DMS114 treated with DMSO at 0.1 percent for 48 hours (cell line): ENCODE data around the gene KRT9.

Source experiments
- DNase-seq: peaks from one replicate; lab custom pipeline; 2025; ENCODE audit not compliant: unreplicated experiment; lab: John Stamatoyannopoulos, UW

The KRT9 gene

DNA sequence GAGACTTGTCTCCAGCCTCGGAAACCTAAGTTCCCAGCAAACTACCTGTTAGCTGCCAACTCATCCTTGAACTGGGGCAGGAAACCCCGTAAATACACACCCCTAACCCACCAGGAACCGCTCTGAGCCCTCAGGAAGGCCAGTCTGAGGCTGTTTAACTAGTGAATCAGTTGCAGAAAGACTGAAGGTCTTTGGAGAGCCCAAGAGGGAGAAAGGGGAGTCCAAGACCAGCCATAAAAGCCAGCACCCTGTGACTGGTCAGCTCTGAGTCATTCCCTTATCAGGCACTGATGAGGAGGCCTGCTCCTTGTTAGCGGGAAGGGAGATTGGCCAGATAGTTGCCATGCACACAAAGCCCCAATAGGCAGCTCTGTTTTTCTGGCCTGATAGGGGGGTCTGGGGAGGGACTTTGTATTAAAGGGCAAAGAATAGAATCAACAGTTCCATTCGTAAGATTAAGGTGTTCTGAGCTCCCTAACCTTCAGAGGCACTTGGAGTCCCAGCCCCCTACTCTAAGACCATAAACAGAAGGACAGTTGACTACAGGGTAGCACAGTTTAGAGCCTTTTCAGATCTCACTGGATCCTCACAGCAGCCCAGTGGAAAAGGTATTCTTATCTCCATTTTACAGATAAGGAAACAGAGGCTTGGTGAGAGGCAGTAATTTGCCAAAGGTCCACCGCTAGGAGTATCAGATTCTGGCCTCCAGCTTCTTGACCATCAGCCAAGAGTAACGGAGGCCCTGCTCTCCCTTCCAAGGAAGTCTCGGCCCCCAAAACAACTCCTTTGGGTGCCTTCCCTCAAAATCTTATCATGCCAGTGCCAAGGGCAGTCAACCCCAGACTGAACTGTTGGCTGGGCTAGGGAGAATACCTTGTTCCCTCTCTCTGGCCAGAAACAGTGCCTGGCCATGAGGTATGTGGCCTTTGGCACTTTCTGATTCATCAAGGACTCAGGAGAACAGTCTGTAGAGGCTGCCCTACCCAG lies 41.5 kb downstream of the KRT9 start:
- DNase-seq = no peak

DNA sequence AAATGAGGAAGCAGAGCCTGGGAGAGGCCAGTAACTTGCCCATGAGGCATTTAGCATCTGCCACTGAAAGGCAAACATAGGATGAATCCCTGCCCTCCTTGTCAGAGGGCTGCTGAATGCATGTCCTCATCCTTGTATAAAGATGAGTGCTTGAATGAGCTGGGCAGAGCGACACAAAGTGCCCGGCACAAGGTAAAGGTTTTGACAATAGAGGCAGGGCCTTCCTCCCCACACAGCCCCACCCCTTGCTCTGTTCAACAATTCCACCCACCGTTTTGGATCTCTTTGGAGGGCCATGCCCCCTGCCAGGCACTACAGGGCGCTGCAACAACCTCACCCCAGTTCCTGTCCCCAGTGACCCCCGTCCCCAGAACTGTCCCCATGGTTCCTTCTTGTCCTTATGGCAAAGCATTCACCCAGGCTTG lies 42.4 kb downstream of the KRT9 start:
- no peak for DNase-seq

DNA sequence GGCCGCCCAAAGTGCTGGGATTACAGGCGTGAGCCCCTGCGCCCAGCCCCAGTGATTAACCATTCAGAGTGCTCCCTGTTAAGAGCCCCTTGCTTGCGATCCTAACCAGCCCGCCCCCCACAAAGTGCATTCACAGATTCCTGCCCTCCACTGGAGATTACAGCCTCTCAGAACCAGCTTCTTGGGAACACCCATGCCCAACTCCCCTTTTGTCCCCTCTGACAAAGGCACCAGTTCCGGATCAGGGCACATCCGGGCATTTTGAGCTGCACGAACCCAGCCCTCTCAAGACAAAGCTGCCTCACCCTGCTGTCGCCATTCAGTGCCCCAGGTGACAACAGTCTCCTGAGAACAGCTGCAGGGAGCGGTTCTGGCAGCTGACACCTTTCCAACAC lies 42.9 kb downstream of the KRT9 start:
- DNase-seq = no peak

DNA sequence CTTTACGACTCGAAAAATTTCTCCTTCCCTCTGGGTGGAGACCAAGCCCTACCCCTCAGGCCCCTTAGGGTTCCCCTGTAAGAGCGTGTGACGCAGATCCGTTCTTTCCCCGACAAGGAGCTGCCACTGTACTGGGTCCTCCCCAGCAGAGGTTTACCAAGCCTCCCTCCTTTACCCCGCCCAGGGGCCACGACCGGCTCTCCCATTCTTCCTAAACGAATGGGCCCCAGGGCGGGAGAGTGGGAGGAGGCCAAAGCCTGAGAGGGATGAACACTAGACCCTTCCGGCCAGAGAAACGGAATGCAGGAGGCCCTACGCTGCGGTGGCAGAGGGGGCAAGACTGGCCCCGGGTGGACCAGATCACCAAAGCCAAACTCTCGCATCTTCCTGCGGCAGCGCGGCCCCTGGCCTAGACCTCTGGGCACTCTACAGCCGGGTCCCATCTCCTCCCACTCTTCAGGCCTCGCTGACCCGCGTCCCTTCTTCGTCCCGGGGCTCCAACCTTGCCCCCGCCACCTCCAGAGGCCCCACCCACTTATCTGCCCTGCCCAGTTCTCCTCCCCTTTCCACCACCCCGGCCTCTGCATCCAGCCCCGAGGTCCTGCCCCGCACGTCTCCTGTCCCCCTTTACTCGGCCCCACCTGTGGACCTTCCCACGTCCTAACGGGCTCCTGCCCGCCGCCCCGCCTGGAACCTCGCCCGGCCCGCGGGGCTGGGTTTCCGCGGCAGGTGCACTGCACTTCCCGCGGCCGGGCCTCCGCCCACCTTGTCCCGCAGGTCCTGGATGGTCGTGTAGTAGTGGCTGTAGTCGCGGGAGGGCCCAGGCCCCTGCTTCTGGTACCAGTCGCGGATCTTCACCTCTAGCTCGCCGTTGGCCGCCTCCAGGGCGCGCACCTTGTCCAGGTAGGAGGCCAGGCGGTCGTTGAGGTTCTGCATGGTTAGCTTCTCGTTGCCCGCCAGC lies 44.5 kb downstream of the KRT9 start:
- no peak for DNase-seq

DNA sequence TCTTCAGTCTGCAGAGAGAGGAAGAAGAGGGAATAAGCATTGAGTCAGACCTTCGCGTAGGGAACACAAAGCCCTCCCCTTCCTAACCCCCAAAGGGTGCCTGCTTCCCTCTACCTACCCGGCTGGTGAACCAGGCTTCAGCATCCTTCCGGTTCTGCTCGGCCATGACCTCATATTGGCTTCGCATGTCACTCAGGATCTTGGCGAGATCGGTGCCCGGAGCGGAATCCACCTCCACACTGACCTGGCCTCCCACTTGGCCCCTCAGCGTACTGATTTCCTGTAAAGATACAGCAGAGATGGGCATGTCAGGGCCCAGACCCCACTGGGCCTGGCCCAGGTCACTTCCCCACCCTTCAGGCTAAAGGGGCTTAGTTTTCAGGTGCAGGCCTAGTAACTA lies 47.6 kb downstream of the KRT9 start:
- DNase-seq = no peak

DNA sequence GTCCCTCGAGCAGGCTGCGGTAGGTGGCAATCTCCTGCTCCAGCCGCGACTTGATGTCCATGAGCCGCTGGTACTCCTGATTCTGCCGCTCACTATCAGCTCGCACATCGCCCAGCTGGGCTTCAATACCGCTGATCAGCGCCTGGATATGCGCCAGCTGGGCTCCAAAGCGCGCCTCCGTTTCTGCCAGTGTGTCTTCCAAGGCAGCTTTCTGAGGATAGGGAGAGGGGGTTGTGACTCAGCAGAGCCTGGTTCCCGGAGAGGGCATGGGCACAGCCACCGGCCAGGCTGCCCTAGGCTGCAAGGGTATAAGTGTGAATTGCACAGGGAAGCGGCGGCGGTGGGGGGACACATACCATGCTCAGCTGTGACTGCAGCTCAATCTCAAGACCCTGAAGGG lies 48.1 kb downstream of the KRT9 start:
- DNase-seq = no peak

DNA sequence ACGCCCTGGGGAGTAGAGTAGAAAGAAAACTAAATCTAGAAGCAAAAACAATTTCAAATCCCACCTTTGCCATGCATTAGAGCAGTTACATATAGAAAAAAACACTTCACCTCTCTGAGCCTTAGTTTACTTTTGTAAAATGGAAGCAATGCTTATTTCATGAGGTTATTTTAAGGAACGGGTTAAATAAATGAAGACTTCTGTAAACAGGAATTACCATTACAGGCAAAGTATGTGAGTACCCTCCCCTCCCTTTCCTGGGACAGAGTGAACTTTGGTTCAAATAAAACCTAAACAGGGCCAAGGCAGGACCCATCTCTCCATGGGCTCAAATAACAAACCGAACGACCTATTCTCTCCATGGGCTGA lies 48.6 kb downstream of the KRT9 start:
- no peak for DNase-seq

DNA sequence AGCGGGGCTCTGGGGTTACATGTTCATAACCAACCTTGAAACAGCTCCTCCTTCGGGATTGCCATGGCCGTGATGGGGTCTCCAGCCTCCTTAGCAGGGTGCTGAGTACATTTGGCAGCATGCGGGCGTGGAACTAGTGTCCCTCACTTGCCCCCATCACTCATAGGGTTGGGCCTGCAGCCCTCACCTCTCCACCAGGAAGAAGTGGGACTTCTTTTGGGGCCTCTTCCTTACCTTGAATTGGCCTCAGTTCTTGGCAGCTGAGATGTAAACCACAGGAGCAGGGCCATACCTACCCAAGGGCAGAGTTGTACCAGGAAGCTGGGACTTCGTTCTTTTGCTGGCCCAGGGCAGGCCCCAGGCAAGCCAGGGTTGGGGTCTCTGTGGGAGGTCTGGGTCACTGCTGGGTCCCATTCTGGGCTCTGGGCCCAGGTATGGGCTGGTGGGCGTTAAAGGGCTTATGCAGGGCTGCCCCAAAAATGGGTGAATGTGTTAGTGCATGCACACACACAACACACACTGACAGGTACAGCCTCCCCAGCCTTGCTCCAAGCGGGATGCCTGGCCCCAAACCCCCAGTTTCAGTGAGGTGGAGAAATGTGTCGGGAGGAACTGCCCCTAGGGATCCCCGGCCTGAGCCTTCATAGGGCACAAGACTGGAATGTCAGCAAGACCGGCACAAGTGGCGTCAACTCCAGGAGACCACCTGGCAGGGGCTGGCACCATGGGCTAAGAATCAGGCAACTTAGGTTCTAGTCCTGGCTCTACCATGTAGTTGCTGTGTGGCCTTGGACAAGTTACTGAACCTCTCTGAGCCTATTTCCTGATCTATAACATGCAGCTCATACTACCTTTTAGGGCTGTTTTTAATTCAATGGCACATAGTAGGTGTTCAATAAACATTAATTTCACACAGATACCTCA lies 49.3 kb downstream of the KRT9 start:
- no peak for DNase-seq

DNA sequence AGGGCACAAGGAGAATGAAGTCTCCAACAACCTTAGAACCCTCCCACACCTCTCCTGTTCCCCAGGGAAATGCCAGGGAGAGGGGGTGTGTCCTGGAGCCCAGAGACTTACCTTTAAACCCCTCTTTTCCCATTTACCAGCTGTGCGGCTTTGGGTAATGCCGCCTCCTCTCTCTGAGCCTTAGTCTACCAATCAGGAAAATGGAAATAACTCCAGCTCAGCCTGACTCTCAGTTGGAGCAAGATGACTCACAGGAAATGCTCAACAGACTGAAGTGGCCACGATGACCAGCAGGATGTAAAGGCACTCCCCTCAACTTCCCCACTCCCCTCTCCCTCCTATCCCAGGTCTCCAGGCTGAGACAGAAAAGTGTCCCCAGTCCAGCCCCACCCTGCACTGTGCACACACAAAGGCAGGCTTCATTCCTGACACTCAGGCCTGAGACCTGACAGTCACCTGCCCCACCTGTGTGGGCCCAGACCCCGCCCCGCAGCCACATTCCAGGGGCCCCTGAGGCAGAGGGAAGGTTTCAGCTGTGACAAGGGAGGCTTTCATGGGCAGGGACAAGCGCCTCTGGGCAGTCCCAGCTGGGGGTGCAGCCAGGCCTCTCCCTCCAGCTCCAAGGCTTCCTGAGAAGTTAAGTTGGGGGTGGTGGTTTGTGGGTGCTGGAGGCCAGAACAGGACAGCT lies 50.1 kb downstream of the KRT9 start:
- no peak for DNase-seq

DNA sequence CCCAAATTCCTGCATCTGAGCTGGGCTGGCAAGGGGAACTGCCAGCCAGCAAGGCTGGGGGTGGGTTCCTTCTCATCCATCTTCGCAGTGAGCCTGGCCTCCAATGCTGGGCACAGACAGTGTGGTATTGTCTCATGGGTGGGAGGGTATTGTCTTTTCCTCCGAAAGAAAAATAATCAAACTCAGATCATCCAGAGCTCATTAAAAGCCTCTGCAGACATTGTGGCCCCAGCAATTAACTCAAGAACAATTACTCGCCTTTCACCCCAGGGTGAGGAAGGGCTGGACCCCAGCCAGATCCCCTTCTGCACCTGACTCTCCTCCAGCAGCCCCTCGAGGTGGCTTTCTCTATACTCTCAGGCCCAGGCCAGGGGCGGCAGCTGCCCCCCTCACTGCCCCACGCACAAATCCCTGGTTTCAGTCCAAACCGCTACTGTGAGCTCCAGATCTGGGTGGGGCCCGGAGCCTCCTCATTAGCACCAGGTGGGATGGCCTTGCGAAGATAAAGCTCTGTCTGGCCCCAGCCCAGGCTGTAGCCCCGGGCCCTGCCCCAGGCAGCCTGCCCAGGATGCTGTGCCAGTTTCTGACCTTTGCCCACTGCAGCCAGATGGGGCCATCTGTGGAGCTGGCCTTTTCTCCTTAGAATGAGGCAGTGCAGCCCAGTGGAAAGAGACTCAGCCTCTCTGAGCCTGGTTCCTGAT lies 50.9 kb downstream of the KRT9 start:
- no peak for DNase-seq

DNA sequence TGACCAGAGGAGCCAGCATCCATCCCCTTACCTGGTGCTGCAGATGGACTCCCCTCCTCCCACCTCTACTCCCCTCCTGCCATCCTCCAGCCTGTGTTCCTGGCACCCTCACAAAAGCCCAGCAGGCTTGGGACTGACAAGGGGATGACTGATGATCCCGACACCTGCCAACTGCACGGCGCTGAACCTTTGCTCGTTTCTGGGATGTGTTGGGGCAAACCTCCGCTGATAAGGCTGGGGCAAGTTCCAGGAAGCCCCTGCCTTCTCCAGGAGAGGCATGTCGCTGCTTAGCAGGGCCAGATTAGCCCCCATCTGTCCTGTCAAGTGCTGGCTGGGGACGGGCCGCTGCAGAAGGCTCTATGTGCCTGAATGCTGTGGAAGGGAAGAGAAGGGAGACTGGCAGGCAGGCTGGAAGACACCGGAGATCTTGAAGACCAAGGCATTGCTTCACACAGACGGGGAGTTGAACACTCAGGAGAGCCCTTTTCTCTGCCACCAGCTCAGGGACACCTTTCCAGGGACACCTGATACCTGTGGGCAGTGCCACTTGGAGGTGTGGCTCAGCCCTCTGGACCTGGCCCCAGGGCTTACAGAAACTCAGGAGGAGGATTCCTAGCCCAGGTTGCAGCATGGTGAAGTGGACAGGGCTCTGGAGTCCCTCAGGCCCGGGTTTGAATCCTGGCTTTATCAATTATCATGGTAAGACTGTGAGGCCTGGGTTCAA lies 52.2 kb downstream of the KRT9 start:
- DNase-seq = no peak

DNA sequence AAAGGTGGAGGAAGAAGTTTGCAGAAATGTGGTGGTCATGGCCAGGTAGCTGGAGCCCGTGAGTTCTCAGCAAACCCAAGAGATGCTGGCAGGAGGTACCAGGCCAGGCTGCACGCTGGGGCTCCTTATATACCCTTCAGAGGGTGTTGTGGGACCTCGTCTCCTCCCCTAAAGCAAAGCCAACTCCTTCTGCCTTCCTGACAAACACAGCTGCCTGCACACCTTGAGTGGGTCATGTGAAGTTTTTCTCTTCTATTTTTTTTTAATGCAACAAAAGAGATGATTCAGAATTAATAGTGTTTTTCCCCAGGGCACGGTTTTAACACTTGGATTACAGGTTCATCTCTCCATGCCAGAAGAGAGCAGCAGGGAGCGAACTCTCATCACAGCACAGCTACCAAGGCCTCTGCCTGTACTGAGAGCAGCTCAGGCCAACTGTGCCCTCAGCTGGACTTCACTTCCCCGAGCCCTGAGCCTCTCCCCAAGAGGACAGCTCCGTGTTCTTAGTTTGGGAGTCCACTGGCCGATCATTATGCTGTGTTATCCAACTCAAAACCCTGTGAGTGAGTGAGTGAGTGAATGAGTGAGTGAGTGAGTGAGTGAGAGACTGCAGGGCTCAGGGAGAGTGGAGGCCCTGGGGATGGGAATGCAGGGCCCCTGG lies 52.9 kb downstream of the KRT9 start, which contains the start of gene KRT15:
Gene KRT15 (minus strand): TSS at position 102 of the 661 bp plus-strand sequence. CDS start 63 bp downstream, at position 39.
- DNase-seq = no peak

DNA sequence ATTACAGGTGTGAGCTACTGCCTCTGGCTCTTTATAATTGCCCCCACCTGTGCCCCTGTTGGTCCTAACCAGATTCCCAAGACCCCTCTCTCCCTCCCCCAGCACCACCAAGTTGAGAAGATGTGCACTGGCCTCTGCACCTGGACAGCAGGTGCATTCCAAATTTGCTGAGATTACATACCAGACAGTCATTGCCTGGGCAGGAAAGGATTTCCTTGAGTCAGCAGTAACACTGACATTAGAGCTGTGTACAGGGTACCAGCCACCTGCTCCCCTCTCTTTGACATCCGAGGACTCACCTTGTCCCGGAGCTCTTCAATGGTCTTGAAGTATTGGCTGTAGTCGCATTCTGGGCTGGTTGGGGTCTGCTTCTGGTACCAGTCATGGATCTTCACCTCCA lies 53.8 kb downstream of the KRT9 start:
- DNase-seq = no peak

DNA sequence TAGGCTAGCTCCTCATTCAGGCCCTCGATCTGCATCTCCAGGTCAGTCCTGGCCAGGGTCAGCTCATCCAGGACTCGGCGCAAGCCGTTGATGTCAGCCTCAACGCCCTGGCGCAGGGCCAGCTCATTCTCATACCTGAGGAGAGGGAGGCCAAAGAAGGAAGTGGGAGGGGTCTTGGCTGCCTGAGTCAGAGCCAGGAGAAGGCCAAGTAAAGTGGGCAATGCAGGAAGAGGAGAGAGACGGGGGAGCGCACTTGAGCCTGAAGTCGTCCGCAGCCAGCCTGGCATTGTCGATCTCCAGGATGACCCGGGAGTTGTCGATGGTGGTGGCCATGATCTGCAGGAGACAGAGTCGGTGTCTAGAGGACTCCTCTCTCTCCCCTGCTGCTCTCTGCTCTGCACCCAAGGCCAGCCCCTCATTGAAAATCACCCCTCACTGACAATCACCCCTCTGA lies 55.0 kb downstream of the KRT9 start:
- no peak for DNase-seq

DNA sequence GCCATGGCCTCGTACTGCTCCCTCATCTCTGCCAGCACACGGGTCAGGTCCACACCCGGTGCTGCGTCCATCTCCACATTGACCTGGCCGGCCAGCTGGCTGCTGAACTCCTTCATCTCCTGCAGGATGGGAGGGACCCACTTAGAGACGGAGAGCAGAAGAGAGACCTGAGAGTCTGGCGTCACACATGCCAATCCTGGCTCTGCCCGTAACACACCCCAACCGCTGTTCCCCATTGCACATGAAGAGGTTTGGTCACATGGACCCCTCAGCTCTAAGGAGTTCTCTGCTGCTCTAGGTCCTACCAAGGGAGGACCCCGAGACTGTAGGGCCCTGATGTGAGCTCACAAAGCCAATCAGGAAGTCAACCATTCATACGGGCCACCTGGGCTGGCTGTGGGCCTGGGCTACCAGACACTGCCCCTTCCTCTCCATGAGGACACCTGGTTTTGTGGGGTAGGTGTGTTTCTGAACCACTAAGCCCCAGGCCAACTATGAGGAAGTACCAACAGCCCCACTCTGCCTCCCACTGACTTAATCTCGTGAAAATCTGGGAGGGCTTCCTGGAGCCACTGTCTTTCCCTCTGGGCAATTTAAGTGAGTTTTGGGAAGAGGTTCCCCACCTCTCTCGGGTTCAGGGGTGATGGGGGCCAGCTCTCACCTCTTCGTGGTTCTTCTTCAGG lies 55.6 kb downstream of the KRT9 start:
- no peak for DNase-seq
